ENCODE data around the gene MLLT6. TPM values are rescaled to one million over a fixed set of nuclear protein-coding genes. Genes with fewer than 3 reads are reported as not detected.

MLLT6 gene
- total and polyA plus RNA-seq, 2 of the 13 experiments (the other 11 are each of a cell fraction or from before 2014, with no cell fraction given): 50.7 to 69.5 TPM

DNA sequence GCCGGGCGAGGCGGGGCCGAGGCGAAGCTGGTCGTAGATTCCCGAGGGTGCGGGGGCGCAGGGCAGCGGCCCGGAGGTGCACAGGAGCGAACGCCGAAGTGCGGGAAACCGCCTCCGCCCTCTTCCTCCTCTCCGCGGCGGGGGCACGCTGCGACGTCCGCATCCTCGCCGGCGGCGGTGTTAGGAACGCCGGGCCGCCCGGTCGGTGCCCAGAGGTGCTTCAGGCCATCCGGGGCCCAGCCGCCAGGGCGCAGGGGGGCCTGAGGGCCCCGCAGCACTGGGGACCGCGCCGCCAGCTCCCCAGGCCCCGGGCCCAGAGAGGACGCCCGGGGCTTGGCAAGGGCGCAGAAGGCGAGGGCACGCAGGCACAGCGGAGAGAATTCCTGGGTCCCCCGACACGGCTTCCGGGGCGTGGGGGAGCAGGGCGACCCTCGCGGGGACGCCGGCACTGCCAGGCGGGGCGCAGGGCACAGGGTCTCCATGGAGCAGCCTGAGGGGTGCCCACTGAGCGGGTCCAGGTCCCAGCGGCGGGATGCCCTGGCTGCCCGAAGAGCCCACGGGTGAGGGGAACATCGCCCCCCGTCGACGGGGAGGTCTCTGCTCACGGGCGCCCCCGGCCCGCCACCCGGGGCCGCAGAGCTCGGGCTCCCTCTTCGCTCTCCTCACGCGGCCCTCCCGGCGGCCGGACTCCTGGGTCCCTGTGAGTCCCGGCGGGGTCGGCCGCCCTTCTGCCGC lies 30.9 kb upstream of the MLLT6 start (continued):
- TF ChIP-seq GMEB2 (CRISPR knock-in tag; IDR thresholded peaks at IDR 0.05; ENCODE audit: low read depth): no peak
- no peak for TF ChIP-seq CREB3 (CRISPR knock-in tag; IDR thresholded peaks at IDR 0.05)
- TF ChIP-seq ZNF337 (CRISPR knock-in tag; IDR thresholded peaks at IDR 0.05; ENCODE audit: borderline replicate concordance, low read depth): no peak
- TF ChIP-seq SP140L (CRISPR knock-in tag; IDR thresholded peaks at IDR 0.05; ENCODE audit: borderline replicate concordance): no peak
- no peak for TF ChIP-seq FOXK2 (IDR thresholded peaks at IDR 0.05)
- no peak for TF ChIP-seq SP2 (CRISPR knock-in tag; IDR thresholded peaks at IDR 0.05)
- TF ChIP-seq THRA (CRISPR knock-in tag; IDR thresholded peaks at IDR 0.05; ENCODE audit: borderline replicate concordance): no peak
- no peak for TF ChIP-seq ZNF746 (CRISPR knock-in tag; IDR thresholded peaks at IDR 0.05)
- no peak for TF ChIP-seq FOXK1 (CRISPR knock-in tag; IDR thresholded peaks at IDR 0.05; ENCODE audit: borderline replicate concordance, low read depth)
- no peak for TF ChIP-seq NKX3-1 (CRISPR knock-in tag; IDR thresholded peaks at IDR 0.05)
- peak; percentile 17; the same call in 1 of the 2 replicates for TF ChIP-seq KLF12 (CRISPR knock-in tag; IDR thresholded peaks at IDR 0.05; ENCODE audit: borderline replicate concordance)
- TF ChIP-seq PRMT3 (CRISPR knock-in tag; IDR thresholded peaks at IDR 0.05; ENCODE audit: borderline replicate concordance, low read depth): no peak; the same call in 1 of the 2 replicates
- TF ChIP-seq SIN3B (IDR thresholded peaks at IDR 0.05; ENCODE audit: low read length): no peak
- TF ChIP-seq ARNTL (CRISPR knock-in tag; IDR thresholded peaks at IDR 0.05): no peak
- TF ChIP-seq ZFP36L2 (CRISPR knock-in tag; IDR thresholded peaks at IDR 0.05): no peak
- TF ChIP-seq SUZ12 (IDR thresholded peaks at IDR 0.05; ENCODE audit: low read depth, low read length): no peak
- TF ChIP-seq FOXO1 (CRISPR knock-in tag; IDR thresholded peaks at IDR 0.05): no peak
- no peak for TF ChIP-seq SYNCRIP (IDR thresholded peaks at IDR 0.05; ENCODE audit: insufficient read depth, low read depth, low read length)

Measured in HepG2 (cell line).